Activated CD8-positive, alpha-beta T cell treated with anti-CD3 and anti-CD28 coated beads for 36 hours (primary cell): ENCODE data around the gene PARP12. TPM values are rescaled to one million over a fixed set of nuclear protein-coding genes. Genes with fewer than 3 reads are reported as not detected.

Source experiments
- ATAC-seq: fragments of 200-7000 bp; cut with Tn5 transposase; one replicate; pipeline ENCODE4 v1.10.0; 2021; ENCODE audit warnings: mild to moderate bottlenecking, moderate library complexity
- CTCF ChIA-PET: fragments of 350-600 bp; sonication (Branson Sonifier 250); formaldehyde crosslinking; loops from one replicate; lab custom pipeline; 2021; ENCODE audit warnings: antibody characterized with exemption; lab: Charles Lee
- POLR2A ChIA-PET: fragments of 350-600 bp; sonication (Branson Sonifier 250); formaldehyde crosslinking; loops from one replicate; lab custom pipeline; 2021; ENCODE audit warnings: antibody characterized with exemption; lab: Charles Lee
- DNase-seq: peaks from one replicate; pipeline ENCODE4 v3.0.0-alpha.2; 2020
- H3K27ac Mint-ChIP-seq: one replicate; pipeline ENCODE4 v1.8.0; 2021; ENCODE audit warnings: mild to moderate bottlenecking, mixed read lengths
- H3K27me3 Mint-ChIP-seq: one replicate; pipeline ENCODE4 v1.8.0; 2021; ENCODE audit warnings: mixed read lengths
- H3K36me3 Mint-ChIP-seq: one replicate; pipeline ENCODE4 v1.8.0; 2021; ENCODE audit warnings: low read depth, mixed read lengths
- H3K4me1 Mint-ChIP-seq: one replicate; pipeline ENCODE4 v1.8.0; 2021; ENCODE audit warnings: low read depth, mixed read lengths
- H3K4me3 Mint-ChIP-seq: one replicate; pipeline ENCODE4 v1.8.0; 2021; ENCODE audit warnings: mild to moderate bottlenecking, moderate library complexity, mixed read lengths
- H3K9me3 Mint-ChIP-seq: one replicate; pipeline ENCODE4 v1.8.0; 2021; ENCODE audit warnings: mixed read lengths
- intact Hi-C: fragments of 100-400 bp; cut with micrococcal nuclease; formaldehyde crosslinking; loops from one replicate; pipeline ENCODE4 v1.10.0; 2022
- total RNA-seq, 2 experiments: library from RNA; stranded (reverse); gene quantifications; one replicate each; pipeline ENCODE4 v1.2.3, GENCODE V29; 2021
- TF ChIP-seq, protein P1 (sequence below): fragments of 200-600 bp; IDR thresholded peaks from one replicate; pipeline ENCODE4 v1.8.0; 2022; ENCODE audit warnings: antibody characterized with exemption, mild to moderate bottlenecking

Gene PARP12
- total RNA-seq, 2 experiments from 2014 or later: 29.5 to 29.9 TPM

DNA sequence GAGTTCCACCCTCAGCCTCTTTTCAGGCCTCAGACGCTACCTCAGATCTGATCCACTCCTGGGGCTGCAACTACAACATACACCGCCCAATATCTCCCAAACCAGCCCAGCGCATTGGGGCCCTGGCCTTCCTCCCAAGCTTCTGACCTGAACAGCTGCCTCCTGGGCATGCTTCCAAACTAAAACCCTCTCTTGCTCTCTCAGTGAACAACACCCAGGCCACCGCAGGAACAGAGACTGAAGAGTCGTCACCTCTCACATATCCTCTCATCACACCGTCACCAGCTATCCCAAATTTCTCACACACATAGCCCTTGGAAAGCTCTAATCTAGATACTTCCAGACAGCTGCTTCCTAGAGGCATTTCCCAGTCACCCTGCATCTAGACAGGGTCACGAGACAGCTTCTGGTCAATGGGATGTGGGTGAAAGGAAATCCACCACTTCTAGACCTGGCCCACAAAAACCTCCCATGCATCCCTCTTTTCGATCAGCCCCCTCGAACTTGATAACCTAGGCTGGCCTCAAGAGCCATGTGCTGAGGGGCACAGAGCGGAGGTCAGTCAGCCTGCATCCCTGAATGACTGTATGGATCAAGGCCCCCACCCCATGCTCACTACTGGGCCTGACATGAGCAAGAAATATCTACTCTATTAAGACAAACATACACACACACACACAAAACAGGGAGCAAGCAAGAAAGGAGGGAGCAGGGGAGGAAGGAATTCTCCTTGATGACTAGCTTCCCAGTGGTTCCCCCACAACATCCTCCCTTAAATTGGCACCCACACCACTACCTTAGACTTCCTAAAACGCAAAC is 1.8 kb downstream of the PARP12 start:
- POLR2A ChIA-PET: interaction anchor here (1.3 kb wide), 1 partner anchor 396 kb away, joined by 3 read pairs; no protein-coding TSS in a partner anchor
- H3K27ac Mint-ChIP-seq: peak overlapping the region; percentile 45
- DNase-seq (no peak), ATAC-seq (no peak)
- H3K36me3 Mint-ChIP-seq: peaks cover 19% of the 10 kb centered on the region
- CTCF ChIA-PET: interaction anchor here (0.7 kb wide), 1 partner anchor 416 kb away, joined by 3 read pairs; no protein-coding TSS in a partner anchor
- peaks cover 3% of the 10 kb centered on the region for H3K9me3 Mint-ChIP-seq
- TF ChIP-seq, protein P1, sequence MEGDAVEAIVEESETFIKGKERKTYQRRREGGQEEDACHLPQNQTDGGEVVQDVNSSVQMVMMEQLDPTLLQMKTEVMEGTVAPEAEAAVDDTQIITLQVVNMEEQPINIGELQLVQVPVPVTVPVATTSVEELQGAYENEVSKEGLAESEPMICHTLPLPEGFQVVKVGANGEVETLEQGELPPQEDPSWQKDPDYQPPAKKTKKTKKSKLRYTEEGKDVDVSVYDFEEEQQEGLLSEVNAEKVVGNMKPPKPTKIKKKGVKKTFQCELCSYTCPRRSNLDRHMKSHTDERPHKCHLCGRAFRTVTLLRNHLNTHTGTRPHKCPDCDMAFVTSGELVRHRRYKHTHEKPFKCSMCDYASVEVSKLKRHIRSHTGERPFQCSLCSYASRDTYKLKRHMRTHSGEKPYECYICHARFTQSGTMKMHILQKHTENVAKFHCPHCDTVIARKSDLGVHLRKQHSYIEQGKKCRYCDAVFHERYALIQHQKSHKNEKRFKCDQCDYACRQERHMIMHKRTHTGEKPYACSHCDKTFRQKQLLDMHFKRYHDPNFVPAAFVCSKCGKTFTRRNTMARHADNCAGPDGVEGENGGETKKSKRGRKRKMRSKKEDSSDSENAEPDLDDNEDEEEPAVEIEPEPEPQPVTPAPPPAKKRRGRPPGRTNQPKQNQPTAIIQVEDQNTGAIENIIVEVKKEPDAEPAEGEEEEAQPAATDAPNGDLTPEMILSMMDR: no peak
- peak overlapping the region; percentile 83 for H3K4me3 Mint-ChIP-seq
- intact Hi-C loops: loop anchor here (5.0 kb wide), 1 partner anchor 116 kb away; the partner anchor contains the start of gene KDM7A
- peaks cover 39% of the 10 kb centered on the region for H3K4me1 Mint-ChIP-seq
- H3K27me3 Mint-ChIP-seq: no peaks in the 10 kb centered on the region

- ATAC-seq (no peak), DNase-seq (no peak)
- ChIA-PET POLR2A (interaction anchor here (1.3 kb wide), 1 partner anchor 396 kb away, joined by 3 read pairs; no protein-coding TSS in a partner anchor), CTCF (interaction anchor here (0.7 kb wide), 1 partner anchor 415 kb away, joined by 3 read pairs; no protein-coding TSS in a partner anchor)
- peaks cover 43% of the 10 kb centered on the region for H3K4me1 Mint-ChIP-seq
- intact Hi-C loops: loop anchor here (5.0 kb wide), 1 partner anchor 117 kb away; the partner anchor contains the start of gene KDM7A
- H3K9me3 Mint-ChIP-seq: no peaks in the 10 kb centered on the region
- peaks cover 22% of the 10 kb centered on the region for H3K36me3 Mint-ChIP-seq
- TF ChIP-seq, protein P1: no peak
- H3K27me3 Mint-ChIP-seq: no peaks in the 10 kb centered on the region
- H3K4me3 Mint-ChIP-seq: peak overlapping the region; percentile 5
- H3K27ac Mint-ChIP-seq: peak overlapping the region; percentile 60
These were observed 2.5 kb downstream of the PARP12 start for GRCh38 chr7:140060243-140060630.

- ChIA-PET POLR2A (no interaction called here), CTCF (no interaction called here)
- DNase-seq (peak; percentile 57), ATAC-seq (peak; percentile 7)
- no peaks in the 10 kb centered on the region for H3K27me3 Mint-ChIP-seq
- TF ChIP-seq, protein P1: no peak
- peak overlapping the region; percentile 9 for H3K27ac Mint-ChIP-seq
- no peak overlapping the region for H3K4me3 Mint-ChIP-seq
- H3K4me1 Mint-ChIP-seq: peaks cover 48% of the 10 kb centered on the region
- intact Hi-C loops: loop anchor here (5.0 kb wide), 1 partner anchor 118 kb away; the partner anchor contains the start of gene KDM7A
- no peaks in the 10 kb centered on the region for H3K9me3 Mint-ChIP-seq
- H3K36me3 Mint-ChIP-seq: peaks cover 22% of the 10 kb centered on the region
These were observed 3.2 kb downstream of the PARP12 start for GRCh38 chr7:140059273-140060242.

DNA sequence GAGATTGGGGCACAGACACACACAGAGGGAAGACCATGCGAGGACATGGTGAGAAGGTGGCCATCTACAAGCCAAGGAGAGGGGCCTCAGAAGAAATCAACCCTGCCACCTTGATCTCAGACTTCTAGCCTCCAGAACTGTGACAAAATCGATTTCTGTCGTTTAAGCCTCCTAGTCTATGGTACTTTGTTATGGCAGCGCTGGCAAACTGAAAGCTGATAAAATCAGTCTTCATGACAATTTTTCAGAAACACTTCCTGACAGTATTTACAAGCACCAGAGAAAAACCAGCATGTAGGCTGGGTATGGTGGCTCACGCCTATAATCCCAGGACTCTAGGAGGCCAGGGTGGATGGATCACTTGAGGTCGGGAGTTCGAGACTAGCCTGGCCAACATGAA is 4.2 kb downstream of the PARP12 start:
- CTCF ChIA-PET: no interaction called here
- DNase-seq (no peak), ATAC-seq (no peak)
- intact Hi-C loops: no loop called here
- POLR2A ChIA-PET: no interaction called here
- peaks cover 26% of the 10 kb centered on the region for H3K36me3 Mint-ChIP-seq
- TF ChIP-seq, protein P1: no peak
- no peaks in the 10 kb centered on the region for H3K27me3 Mint-ChIP-seq
- no peaks in the 10 kb centered on the region for H3K9me3 Mint-ChIP-seq
- H3K4me1 Mint-ChIP-seq: peaks cover 56% of the 10 kb centered on the region
- no peak overlapping the region for H3K4me3 Mint-ChIP-seq
- no peak overlapping the region for H3K27ac Mint-ChIP-seq
